ENCODE measurements around the gene SEC14L2.

- peak; percentile 49 for TF ChIP-seq PAX5 (IDR thresholded peaks at IDR 0.05; ENCODE audit: insufficient read depth, low read length, severe bottlenecking)
- no peak for TF ChIP-seq POLR2A (IDR thresholded peaks at IDR 0.05; ENCODE audit: low read depth, low read length)
- peak; percentile 80 for TF ChIP-seq SPI1 (IDR thresholded peaks at IDR 0.05; ENCODE audit: low read depth, low read length)
- no peak for TF ChIP-seq POLR2AphosphoS5 (IDR thresholded peaks at IDR 0.05; ENCODE audit: low read depth, low read length)
- no peak for TF ChIP-seq TAF1 (IDR thresholded peaks at IDR 0.05; ENCODE audit: low read depth, low read length)
These were observed 4.0 kb upstream of the SEC14L2 start for GRCh38 chr22:30392661-30393321.

All from GM12891 (cell line).